Fibroblast of mammary gland (primary cell): ENCODE results near the gene FAM120B.

Experiments used
- DNase-seq: peaks from one replicate; pipeline ENCODE4 v3.0.0-alpha.2; 2010; ENCODE audit warnings: low read depth
- H3K4me3 ChIP-seq: 2 replicates; pipeline ENCODE4 v1.5.1; 2011; ENCODE audit warnings: low read depth, mild to moderate bottlenecking, low read length, moderate library complexity; ENCODE audit not compliant: control insufficient read depth
- TF ChIP-seq, protein P1 (sequence below): conservative IDR thresholded peaks from 2 replicates; pipeline ENCODE4 v1.5.1; 2011; ENCODE audit warnings: low read depth, low read length, inconsistent platforms; ENCODE audit not compliant: control insufficient read depth, insufficient read depth

FAM120B gene

DNA sequence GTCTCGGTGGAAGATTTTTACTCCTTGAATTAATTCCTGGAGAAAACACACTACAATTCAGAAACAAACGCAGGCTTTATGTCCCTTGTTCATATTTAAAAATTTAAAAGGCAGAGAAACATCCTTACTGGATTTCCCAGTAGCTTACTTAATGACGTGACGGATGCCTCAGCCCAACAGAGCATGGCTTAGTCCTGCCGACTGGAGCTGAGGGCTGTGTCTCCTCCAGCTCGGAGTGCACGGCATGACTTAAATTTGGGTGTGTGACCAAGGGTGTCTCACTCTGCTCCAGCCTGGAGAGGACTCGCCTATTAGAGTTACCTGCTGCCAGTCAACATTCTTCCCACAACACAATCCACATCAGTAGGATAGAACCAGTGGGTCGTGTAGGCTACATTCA, 139.4 kb downstream of the FAM120B start:
- TF ChIP-seq, protein P1, sequence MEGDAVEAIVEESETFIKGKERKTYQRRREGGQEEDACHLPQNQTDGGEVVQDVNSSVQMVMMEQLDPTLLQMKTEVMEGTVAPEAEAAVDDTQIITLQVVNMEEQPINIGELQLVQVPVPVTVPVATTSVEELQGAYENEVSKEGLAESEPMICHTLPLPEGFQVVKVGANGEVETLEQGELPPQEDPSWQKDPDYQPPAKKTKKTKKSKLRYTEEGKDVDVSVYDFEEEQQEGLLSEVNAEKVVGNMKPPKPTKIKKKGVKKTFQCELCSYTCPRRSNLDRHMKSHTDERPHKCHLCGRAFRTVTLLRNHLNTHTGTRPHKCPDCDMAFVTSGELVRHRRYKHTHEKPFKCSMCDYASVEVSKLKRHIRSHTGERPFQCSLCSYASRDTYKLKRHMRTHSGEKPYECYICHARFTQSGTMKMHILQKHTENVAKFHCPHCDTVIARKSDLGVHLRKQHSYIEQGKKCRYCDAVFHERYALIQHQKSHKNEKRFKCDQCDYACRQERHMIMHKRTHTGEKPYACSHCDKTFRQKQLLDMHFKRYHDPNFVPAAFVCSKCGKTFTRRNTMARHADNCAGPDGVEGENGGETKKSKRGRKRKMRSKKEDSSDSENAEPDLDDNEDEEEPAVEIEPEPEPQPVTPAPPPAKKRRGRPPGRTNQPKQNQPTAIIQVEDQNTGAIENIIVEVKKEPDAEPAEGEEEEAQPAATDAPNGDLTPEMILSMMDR = no peak
- DNase-seq = no peak
- H3K4me3 ChIP-seq = no peak overlapping the region

DNA sequence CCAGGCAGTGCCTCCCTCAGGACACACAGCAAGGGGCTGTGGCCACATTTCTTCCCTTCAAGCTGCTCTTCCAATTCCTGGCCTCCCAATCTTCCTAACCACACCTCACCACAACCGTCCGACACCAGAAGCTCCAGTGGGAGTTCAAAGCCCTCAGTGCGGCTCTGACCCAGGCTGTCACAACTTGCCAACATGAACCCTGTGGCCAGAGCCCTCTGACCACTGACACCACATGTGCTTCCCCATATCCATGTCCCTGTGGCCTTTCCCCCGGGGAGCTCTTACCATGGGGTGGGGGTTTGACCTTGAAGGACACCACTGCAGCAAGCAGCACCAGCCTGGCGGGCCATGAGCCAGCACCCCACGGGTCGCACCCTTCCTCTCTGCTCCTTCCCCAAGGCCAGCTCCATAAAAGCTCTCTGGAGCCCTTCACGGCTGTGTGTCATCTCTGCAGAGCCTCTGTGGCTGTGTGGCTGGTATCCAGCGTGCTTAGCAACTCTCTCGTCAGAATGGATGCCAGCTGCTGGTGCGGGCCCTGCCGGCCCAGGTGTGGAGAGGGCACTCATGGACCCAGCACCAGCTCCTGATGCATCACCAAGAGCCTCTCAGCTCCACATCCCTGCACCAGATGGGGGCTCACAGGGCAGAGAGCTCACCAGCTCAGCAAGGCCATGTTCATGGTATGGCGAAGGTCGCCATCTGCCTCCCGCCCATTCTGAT, 140.4 kb downstream of the FAM120B start:
- DNase-seq = no peak
- TF ChIP-seq, protein P1 = no peak
- H3K4me3 ChIP-seq = no peak overlapping the region

DNA sequence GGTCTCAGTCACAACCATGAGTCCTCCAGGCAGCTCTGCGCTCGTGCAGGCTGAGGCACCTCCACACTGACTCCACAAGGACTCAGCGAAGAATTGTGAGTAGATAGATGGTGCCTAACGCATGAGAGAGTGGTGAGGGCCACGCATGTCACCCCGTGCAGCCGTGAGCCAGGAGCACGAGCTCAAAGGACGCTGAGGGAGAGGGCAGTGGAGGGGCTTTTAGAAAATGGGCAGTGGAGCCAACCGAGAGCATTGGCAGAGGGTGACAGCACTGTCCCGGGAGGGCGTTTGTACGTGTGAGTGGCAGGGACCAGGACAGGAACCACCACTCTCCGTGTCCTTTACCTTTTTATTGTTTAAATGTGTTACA, 141.0 kb downstream of the FAM120B start:
- no peak overlapping the region for H3K4me3 ChIP-seq
- TF ChIP-seq, protein P1 = no peak
- no peak for DNase-seq

DNA sequence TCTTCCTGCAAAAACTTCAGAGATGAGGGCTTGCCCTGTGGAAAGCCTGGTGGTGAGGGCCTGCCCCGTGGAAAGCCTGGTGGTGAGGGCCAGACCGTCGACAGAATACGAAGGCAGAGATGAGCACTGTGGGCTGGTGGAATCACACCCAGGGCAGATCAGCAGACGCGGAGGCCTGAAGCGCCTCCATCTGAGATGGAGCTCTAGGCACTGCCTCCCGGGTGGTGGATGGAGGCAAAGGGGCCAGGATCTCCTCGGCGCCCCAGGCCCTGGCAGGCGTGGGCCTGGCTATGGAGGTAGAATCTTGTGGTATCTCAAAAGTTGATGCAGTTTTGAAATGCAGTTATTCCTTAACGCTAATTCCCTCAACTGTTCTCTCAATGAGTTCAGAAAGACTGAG, 141.8 kb downstream of the FAM120B start:
- no peak for DNase-seq
- H3K4me3 ChIP-seq = no peak overlapping the region
- TF ChIP-seq, protein P1 = no peak

DNA sequence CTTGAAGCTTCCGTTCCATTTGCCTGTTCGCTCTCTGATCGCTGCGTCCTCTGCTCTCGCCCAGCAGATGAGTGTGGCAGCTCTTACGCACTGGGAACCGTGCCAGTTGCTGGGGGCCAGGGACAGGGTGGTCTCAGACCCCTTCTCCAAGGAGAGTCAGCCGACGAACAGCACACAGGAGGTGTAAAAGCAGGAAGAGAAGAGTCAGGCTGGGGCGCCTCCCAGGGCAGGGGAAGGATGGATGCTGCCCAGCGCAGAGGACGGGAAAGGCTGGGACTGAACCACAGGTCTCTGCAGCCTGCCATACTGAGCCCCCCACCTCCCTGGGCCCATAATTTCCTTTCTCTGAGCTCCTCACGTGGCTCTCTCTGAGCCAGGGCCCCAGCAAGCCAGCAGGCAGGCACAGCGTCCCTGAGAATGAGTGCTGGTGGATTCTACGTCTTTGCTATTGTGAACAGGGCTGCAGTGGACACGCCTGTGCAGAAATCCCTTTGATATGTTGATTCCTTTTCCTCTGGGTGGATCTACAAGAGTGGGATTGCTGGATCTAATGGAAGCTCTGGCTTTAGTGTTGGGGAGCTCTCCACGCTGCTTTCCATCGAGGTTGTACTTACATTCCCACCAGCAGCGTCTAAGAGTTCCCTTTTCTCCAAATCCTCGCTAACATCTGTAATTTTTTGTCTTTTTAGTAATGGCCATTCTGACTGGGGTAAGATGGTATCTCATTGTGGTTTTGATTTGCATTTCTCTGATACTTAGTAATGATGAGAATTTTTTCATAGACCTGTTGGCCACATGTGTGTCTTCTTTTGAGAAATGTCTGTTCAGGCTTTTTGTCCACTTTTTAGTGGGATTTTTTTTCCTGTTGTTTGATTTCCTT, 142.4 kb downstream of the FAM120B start:
- TF ChIP-seq, protein P1 = no peak
- H3K4me3 ChIP-seq = no peak overlapping the region
- peak; percentile 45 for DNase-seq

DNA sequence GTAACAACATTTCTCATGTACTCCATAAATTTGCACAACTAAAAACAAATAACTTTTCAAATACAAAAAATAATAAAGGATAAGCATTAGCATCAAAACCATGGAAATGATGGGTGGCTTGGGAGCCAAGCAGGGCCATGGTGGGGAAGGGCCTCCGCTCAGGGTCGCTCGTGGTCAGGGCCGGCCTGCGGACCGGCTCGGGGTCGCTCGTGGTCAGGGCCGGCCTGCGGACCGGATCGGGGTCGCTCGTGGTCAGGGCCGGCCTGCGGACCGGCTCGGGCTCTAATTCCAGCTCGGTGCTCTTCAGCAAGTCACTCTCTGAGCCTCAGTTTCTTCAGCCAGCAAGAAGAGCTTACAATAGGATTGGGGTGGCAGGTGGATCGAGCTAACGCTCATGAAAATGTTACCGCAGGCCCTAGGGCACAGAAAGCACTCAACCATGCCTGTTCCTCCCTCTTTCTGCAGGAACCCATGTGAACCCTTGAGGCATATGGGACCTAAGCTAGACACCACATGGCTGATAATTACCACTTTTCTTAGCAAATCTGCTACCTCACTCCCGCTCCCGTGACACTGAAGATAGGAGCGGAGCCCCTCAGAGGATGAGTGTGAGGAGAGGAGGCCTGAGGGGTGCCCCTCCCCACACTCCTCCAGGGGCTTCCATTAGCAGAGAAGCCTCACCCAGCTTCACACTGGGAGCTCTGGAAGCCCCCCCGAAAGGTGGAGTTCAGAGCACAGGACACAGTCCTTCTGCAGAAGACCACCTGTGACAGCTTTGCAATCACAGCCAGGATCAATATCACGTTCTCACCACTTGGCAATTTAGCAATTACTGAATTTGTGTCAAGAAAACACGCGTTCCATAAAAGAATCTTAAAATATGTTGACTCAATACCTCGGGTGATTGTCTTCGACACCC, 143.5 kb downstream of the FAM120B start:
- DNase-seq = no peak
- TF ChIP-seq, protein P1 = no peak
- H3K4me3 ChIP-seq = no peak overlapping the region
